ENCODE measurements around the gene ACOT13. TPM values are rescaled to one million over a fixed set of nuclear protein-coding genes. Genes with fewer than 3 reads are reported as not detected.
"Not testable (repeated sequence)": the region's sequence is repeated elsewhere in the genome, so short reads cannot be mapped to it uniquely, and the experiment has no call there.

ACOT13 gene
- total RNA-seq, 4 donors from 2014 or later: 5.6 to 16.8 (median 11.2) TPM

GRCh38 chr6:24692415-24692814 lies 25.5 kb downstream of the ACOT13 start:
- Histone ChIP-seq H3K27me3 (no peaks in the 10 kb centered on the region), H3K36me3 (no peaks in the 10 kb centered on the region), H3K4me1 (peaks cover 0 to 3% (median 0%) of the 10 kb centered on the region in 4 donors), H3K4me3 (no peak overlapping the region), H3K9me3 (no peaks in the 10 kb centered on the region), H3K27ac (no peak overlapping the region)
- TF ChIP-seq POLR2A (IDR thresholded peaks at IDR 0.05) (no peak), EP300 (IDR thresholded peaks at IDR 0.05; ENCODE audit: low read depth) (no peak), CTCF (IDR thresholded peaks at IDR 0.05) (no peak), POLR2AphosphoS5 (IDR thresholded peaks at IDR 0.05) (no peak)
- in situ Hi-C loops (cut with MboI; ENCODE audit: low pct_ligation_motif_present in 1 of 4, low pct_unique_long_range_greater_than_20kb in 1 of 4, low sequenced_read_pairs in 3 of 4): loop anchor here in 3 of 4 donors (5.0 to 25.0 kb wide), 4 partner anchors 110 to 255 kb away; no protein-coding TSS in a partner anchor
- DNase-seq: no peak
- WGBS, 2 donors (ENCODE audit: low coverage in 1 of 2): 100% methylated on average over 3 of the region's 3 CpGs; no CpG with 5 or more reads in 1 of the 2 donors
- intact Hi-C loops (cut with DNase I; ENCODE audit: low total_unique reads): no loop called here

GRCh38 chr6:24692848-24693592 lies 26.1 kb downstream of the ACOT13 start:
- Histone ChIP-seq H3K27me3 (no peaks in the 10 kb centered on the region), H3K4me1 (peaks cover 0 to 3% (median 0%) of the 10 kb centered on the region in 4 donors), H3K36me3 (peaks cover 0 to 2% (median 0%) of the 10 kb centered on the region in 4 donors), H3K9me3 (no peaks in the 10 kb centered on the region), H3K4me3 (no peak overlapping the region), H3K27ac (no peak overlapping the region)
- TF ChIP-seq POLR2A (IDR thresholded peaks at IDR 0.05): no peak
- TF ChIP-seq POLR2AphosphoS5 (IDR thresholded peaks at IDR 0.05): no peak
- TF ChIP-seq CTCF (IDR thresholded peaks at IDR 0.05): no peak
- no peak for TF ChIP-seq EP300 (IDR thresholded peaks at IDR 0.05; ENCODE audit: low read depth)
- 84 to 100% methylated on average over 1 to 2 of the region's 2 CpGs for WGBS, 2 donors (ENCODE audit: low coverage in 1 of 2)
- intact Hi-C loops (cut with DNase I; ENCODE audit: low total_unique reads) (no loop called here), in situ Hi-C loops (cut with MboI; ENCODE audit: low pct_ligation_motif_present in 1 of 4, low pct_unique_long_range_greater_than_20kb in 1 of 4, low sequenced_read_pairs in 3 of 4) (loop anchor here in 3 of 4 donors (5.0 to 25.0 kb wide), 4 partner anchors 111 to 256 kb away; no protein-coding TSS in a partner anchor)
- no peak for DNase-seq

DNA sequence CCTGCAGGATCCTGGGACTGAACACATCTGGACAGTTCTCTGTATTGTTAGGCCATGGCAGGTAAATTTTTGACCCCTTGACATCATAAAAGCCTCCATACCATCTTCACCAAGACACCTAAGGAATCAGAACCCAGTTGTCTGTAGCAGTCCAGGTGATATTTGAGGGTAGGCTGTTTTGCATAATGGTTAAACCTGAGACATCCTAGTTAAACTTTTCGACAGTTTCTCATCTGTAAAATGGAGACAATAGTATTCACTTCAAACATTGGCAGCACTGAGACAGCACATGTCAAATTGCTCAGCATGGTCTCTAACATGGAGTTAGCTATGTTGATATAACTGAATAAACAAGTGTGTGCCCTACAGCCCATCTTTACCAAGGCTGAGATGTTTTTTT lies 27.3 kb downstream of the ACOT13 start:
- intact Hi-C loops (cut with DNase I; ENCODE audit: low total_unique reads): loop anchor here (2.0 kb wide), 1 partner anchor 105 kb away; no protein-coding TSS in a partner anchor
- Histone ChIP-seq H3K4me1 (peaks cover 0 to 3% (median 0%) of the 10 kb centered on the region in 4 donors), H3K4me3 (no peak overlapping the region), H3K9me3 (no peaks in the 10 kb centered on the region), H3K36me3 (peaks cover 0 to 5% (median 0%) of the 10 kb centered on the region in 4 donors), H3K27me3 (no peaks in the 10 kb centered on the region), H3K27ac (no peak overlapping the region)
- in situ Hi-C loops (cut with MboI; ENCODE audit: low pct_ligation_motif_present in 1 of 4, low pct_unique_long_range_greater_than_20kb in 1 of 4, low sequenced_read_pairs in 3 of 4): loop anchor here in 3 of 4 donors (5.0 to 25.0 kb wide), 4 partner anchors 112 to 257 kb away; no protein-coding TSS in a partner anchor
- no peak for DNase-seq
- no peak for TF ChIP-seq CTCF (IDR thresholded peaks at IDR 0.05)
- no peak for TF ChIP-seq POLR2A (IDR thresholded peaks at IDR 0.05)
- no peak for TF ChIP-seq POLR2AphosphoS5 (IDR thresholded peaks at IDR 0.05)
- no peak for TF ChIP-seq EP300 (IDR thresholded peaks at IDR 0.05; ENCODE audit: low read depth)
- 76% methylated on average over 1 of the region's 1 CpG; no CpG with 5 or more reads in 1 of the 2 donors for WGBS, 2 donors (ENCODE audit: low coverage in 1 of 2)

GRCh38 chr6:24695635-24696034 lies 28.8 kb downstream of the ACOT13 start:
- not testable (repeated sequence) for H3K9me3 ChIP-seq, H3K27ac ChIP-seq, H3K36me3 ChIP-seq, H3K27me3 ChIP-seq, H3K4me1 ChIP-seq, H3K4me3 ChIP-seq
- DNase-seq: peak; percentile 44
- 27% methylated on average over 7 to 8 of the region's 8 CpGs for WGBS, 2 donors (ENCODE audit: low coverage in 1 of 2)
- in situ Hi-C loops (cut with MboI; ENCODE audit: low pct_ligation_motif_present in 1 of 4, low pct_unique_long_range_greater_than_20kb in 1 of 4, low sequenced_read_pairs in 3 of 4): loop anchor here in 3 of 4 donors (5.0 to 25.0 kb wide), 3 partner anchors 113 to 258 kb away; no protein-coding TSS in a partner anchor
- peak; percentile 32 to 80 (median 55) for TF ChIP-seq CTCF (IDR thresholded peaks at IDR 0.05)
- intact Hi-C loops (cut with DNase I; ENCODE audit: low total_unique reads): loop anchor here (2.0 kb wide), 1 partner anchor 107 kb away; no protein-coding TSS in a partner anchor
